PFSK-1 (cell line): Measurements from ENCODE around the gene EIF2AK3.

Experiments
- FOXP2 ChIP-seq: optimal IDR thresholded peaks from 2 replicates; pipeline ENCODE3; 2011; ENCODE audit warnings: borderline replicate concordance, control low read depth, inconsistent platforms; ENCODE audit not compliant: insufficient read depth; ENCODE audit errors: extremely low read length, extremely low read depth
- POLR2AphosphoS5 ChIP-seq: IDR thresholded peaks from 2 replicates; pipeline ENCODE4 v1.6.1; 2012; ENCODE audit warnings: low read depth, mild to moderate bottlenecking, control low read depth, low read length, moderate library complexity
- REST ChIP-seq, 2 experiments: IDR thresholded peaks; 2 replicates each; pipeline versions ENCODE4 v1.6.1 to v1.8.0; 2011 to 2012; ENCODE audit warnings: low read depth in 2 of 2, low read length in 2 of 2, control low read depth in 1 of 2, inconsistent platforms in 1 of 2, mild to moderate bottlenecking in 1 of 2, moderate library complexity in 1 of 2; ENCODE audit not compliant: insufficient read depth in 1 of 2
- SIN3A ChIP-seq: IDR thresholded peaks from 2 replicates; pipeline ENCODE4 v1.6.1; 2012; ENCODE audit warnings: mild to moderate bottlenecking, low read length, moderate library complexity, borderline replicate concordance; ENCODE audit not compliant: insufficient read depth
- TAF1 ChIP-seq: IDR thresholded peaks from 2 replicates; pipeline ENCODE4 v1.6.1; 2012; ENCODE audit warnings: low read length, control low read depth, borderline replicate concordance; ENCODE audit not compliant: insufficient read depth

Gene EIF2AK3

GRCh38 chr2:88642278-88642677, 15.0 kb upstream of the EIF2AK3 start:
- TF ChIP-seq FOXP2 = no peak
- no peak for TF ChIP-seq POLR2AphosphoS5
- TF ChIP-seq REST (IDR thresholded peaks at IDR 0.05; ENCODE audit: insufficient read depth in 1 of 2, low read depth in 2 of 2, low read length in 2 of 2) = no peak
- TF ChIP-seq TAF1 = no peak
- TF ChIP-seq SIN3A = no peak

GRCh38 chr2:88641330-88641729, 14.1 kb upstream of the EIF2AK3 start:
- TF ChIP-seq REST (IDR thresholded peaks at IDR 0.05; ENCODE audit: insufficient read depth in 1 of 2, low read depth in 2 of 2, low read length in 2 of 2) (no peak), POLR2AphosphoS5 (no peak), FOXP2 (no peak), SIN3A (no peak), TAF1 (no peak)

- no peak for TF ChIP-seq TAF1
- TF ChIP-seq SIN3A = no peak
- no peak for TF ChIP-seq REST (IDR thresholded peaks at IDR 0.05; ENCODE audit: insufficient read depth in 1 of 2, low read depth in 2 of 2, low read length in 2 of 2)
Observed at GRCh38 chr2:88639865-88640264, 12.6 kb upstream of the EIF2AK3 start.

GRCh38 chr2:88638743-88639142, 11.5 kb upstream of the EIF2AK3 start:
- no peak for TF ChIP-seq FOXP2
- TF ChIP-seq POLR2AphosphoS5 = no peak
- no peak for TF ChIP-seq SIN3A
- TF ChIP-seq TAF1 = no peak
- TF ChIP-seq REST (IDR thresholded peaks at IDR 0.05; ENCODE audit: insufficient read depth in 1 of 2, low read depth in 2 of 2, low read length in 2 of 2) = no peak

GRCh38 chr2:88638123-88638650, 10.9 kb upstream of the EIF2AK3 start:
- TF ChIP-seq POLR2AphosphoS5 = no peak
- no peak for TF ChIP-seq TAF1
- TF ChIP-seq SIN3A = no peak
- TF ChIP-seq FOXP2 = no peak
